Measurements from ENCODE around the gene IYD.

IYD gene

DNA sequence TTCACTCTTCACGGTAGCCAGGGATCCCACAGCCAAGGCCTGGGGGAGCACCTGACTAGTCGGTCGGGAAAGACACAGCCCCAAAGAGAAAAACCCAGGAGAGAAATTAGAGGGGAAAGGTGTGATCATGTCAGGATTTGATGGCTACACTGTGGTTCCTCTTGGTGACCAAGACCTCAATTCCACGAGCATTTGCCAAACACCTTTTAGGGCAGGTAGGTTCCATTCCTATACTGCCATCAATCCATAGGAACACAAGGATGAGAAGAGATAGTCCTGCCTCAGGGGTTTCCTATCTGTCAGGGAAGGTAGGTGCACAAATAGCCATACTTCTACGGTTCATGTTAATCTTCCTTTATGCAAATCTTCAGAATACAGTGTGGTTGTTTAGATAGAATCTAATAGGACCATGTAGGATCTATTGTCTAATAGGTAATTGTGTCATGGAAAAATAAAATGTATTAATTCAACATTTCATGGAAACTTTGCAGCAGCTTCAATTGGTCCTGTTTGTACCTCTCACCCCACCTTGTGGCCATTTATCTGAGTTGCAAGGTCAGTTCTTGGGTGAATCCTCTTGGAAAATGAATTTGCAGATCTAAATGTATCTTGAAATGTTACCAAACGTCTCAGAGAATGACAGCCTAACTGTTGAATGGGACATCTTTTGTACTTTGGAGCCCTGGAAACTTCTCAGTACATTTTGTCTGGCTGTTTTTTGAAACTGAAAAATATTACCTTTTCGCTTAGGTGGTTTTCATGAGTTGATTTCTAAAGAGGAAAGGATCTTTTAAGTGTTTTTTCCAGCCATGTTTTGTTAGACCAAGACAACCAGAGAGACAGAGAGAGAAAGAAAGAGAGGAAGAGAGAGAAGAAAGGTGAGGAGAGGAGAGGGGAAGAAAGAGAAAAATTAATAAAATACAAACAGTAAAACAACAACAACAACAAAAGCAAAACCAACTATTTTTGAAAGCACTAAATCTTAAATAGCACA is 33.7 kb upstream of the IYD start:
- Mint-ChIP-seq H3K4me1 (peaks cover 5% of the 10 kb centered on the region), H3K27me3 (no peaks in the 10 kb centered on the region), H3K4me3 (no peak overlapping the region), H3K36me3 (ENCODE audit: insufficient read depth) (no peaks in the 10 kb centered on the region), H3K9me3 (no peaks in the 10 kb centered on the region), H3K27ac (ENCODE audit: low read depth) (no peak overlapping the region)
- no peak for ATAC-seq (replicated peaks; ENCODE audit: extremely low read depth, poor library complexity, severe bottlenecking)
- peak in 1 of 2 donors; percentile 22 for DNase-seq (ENCODE audit: low spot score in 2 of 2)

DNA sequence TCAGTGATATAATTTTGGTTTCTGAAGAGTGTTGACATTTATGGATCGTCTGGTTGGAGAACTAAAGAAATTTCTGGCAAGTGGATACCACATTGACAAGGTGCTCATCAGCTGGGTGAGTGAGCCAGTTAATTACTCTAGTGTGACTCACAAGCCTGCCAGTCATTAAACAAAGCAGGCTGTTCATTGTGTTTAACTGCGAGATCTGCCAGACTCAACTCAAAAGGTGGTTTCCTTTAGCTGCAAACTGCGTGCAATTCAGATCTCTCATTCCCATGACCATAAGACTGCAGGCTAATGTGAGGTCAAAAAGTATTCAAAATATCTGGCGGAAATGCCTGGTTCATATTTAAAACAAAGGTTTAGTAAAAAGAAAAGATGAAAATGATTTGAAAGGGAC is 32.5 kb upstream of the IYD start:
- H3K36me3 Mint-ChIP-seq (ENCODE audit: insufficient read depth), result no peaks in the 10 kb centered on the region
- no peak overlapping the region for H3K27ac Mint-ChIP-seq (ENCODE audit: low read depth)
- no peak for ATAC-seq (replicated peaks; ENCODE audit: extremely low read depth, poor library complexity, severe bottlenecking)
- H3K4me3 Mint-ChIP-seq, result no peak overlapping the region
- H3K4me1 Mint-ChIP-seq, result peaks cover 5% of the 10 kb centered on the region
- no peak for DNase-seq (ENCODE audit: low spot score in 2 of 2)
- H3K27me3 Mint-ChIP-seq, result peaks cover 11% of the 10 kb centered on the region
- no peaks in the 10 kb centered on the region for H3K9me3 Mint-ChIP-seq

DNA sequence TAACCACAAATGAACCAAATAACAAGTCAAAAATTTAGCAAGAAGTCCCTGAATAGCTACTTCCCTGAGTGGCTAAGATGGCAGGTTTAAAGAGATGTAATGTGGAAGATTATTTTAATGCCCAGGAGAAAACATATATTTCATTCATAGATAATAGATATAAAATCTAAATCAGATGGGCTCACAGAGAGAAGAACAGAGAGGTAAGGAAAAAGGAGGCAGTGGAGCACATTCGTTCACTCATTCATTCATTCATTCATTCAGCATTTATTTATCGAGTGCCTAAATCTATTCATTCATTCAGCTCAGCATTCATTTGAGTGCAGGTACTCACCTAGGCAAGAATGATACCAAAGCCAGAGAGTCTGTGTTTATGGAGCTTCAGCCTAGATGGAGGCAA is 32.1 kb upstream of the IYD start:
- DNase-seq (ENCODE audit: low spot score in 2 of 2) (no peak), ATAC-seq (replicated peaks; ENCODE audit: extremely low read depth, poor library complexity, severe bottlenecking) (no peak)
- H3K9me3 Mint-ChIP-seq, result no peaks in the 10 kb centered on the region

DNA sequence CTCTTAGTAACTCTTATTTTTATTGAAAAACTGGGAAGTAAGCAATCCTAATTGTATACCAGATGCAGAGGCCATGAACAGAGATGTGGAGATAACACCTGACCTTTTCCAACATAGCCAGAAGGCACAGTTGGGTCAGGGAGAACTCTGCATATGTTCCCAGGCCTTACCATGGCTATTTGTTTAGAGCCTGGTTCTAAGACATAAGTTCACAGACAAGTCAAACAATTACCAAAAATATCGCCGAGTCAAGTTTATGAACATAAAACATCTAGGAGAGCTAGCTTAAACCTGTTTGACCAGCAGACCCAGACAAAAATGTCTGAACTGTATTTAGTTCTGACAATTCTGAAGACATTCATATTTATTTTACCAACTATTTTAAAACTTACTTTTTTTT is 26.7 kb upstream of the IYD start:
- H3K4me3 Mint-ChIP-seq, result no peak overlapping the region
- H3K36me3 Mint-ChIP-seq (ENCODE audit: insufficient read depth), result no peaks in the 10 kb centered on the region
- no peaks in the 10 kb centered on the region for H3K4me1 Mint-ChIP-seq
- H3K27me3 Mint-ChIP-seq, result peaks cover 16% of the 10 kb centered on the region
- ATAC-seq (replicated peaks; ENCODE audit: extremely low read depth, poor library complexity, severe bottlenecking) (no peak), DNase-seq (ENCODE audit: low spot score in 2 of 2) (no peak)
- no peaks in the 10 kb centered on the region for H3K9me3 Mint-ChIP-seq
- H3K27ac Mint-ChIP-seq (ENCODE audit: low read depth), result no peak overlapping the region

More for the DNA sequence above, 32.1 kb upstream of the IYD start:
- Mint-ChIP-seq H3K27ac (ENCODE audit: low read depth) (no peak overlapping the region), H3K4me1 (peaks cover 5% of the 10 kb centered on the region), H3K4me3 (no peak overlapping the region), H3K36me3 (ENCODE audit: insufficient read depth) (no peaks in the 10 kb centered on the region), H3K27me3 (peaks cover 15% of the 10 kb centered on the region)

DNA sequence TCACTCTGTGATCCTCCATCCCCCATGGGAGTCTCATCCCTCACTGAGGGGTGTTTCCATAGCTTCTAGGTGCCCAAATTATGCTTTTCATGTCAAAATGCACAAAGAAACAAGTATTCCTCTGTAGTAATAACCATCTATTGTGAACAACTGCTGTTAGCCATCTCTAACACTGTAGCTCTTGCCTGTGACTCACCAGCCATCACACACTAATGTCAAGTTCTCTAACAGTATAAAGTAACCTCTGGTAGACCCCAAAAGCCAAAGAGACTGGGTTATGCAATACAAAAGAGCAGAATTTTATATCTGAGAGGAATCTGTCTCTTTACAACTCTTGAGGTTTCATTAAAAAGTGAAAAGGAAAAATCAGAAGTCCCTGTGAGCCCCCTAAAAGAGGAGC is 25.4 kb upstream of the IYD start:
- no peaks in the 10 kb centered on the region for H3K4me1 Mint-ChIP-seq
- no peak overlapping the region for H3K27ac Mint-ChIP-seq (ENCODE audit: low read depth)
- H3K36me3 Mint-ChIP-seq (ENCODE audit: insufficient read depth), result no peaks in the 10 kb centered on the region
- no peaks in the 10 kb centered on the region for H3K9me3 Mint-ChIP-seq
- ATAC-seq (replicated peaks; ENCODE audit: extremely low read depth, poor library complexity, severe bottlenecking) (no peak), DNase-seq (ENCODE audit: low spot score in 2 of 2) (no peak)
- peaks cover 16% of the 10 kb centered on the region for H3K27me3 Mint-ChIP-seq
- H3K4me3 Mint-ChIP-seq, result no peak overlapping the region

DNA sequence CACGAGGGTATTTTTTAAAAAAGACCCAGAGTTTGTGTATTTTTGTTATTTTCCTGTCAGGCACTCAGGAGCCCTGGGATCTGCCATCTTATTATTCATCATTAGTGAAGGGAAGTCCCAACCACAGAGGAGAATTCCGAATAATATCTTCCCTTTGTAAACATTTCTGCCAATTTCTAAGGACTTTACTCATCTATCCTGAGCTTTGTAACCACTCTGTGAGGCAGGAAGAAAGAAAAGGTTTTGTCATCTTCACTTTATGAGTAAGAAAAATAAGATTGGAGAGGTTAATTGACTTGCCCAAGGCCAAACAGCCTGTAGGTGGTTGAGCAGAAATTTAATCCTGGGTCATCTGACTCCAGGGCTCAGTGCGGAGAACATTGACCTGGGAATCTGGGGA is 23.0 kb upstream of the IYD start:
- Mint-ChIP-seq H3K9me3 (no peaks in the 10 kb centered on the region), H3K4me3 (no peak overlapping the region), H3K27ac (ENCODE audit: low read depth) (no peak overlapping the region), H3K27me3 (peaks cover 10% of the 10 kb centered on the region), H3K36me3 (ENCODE audit: insufficient read depth) (no peaks in the 10 kb centered on the region), H3K4me1 (no peaks in the 10 kb centered on the region)
- DNase-seq (ENCODE audit: low spot score in 2 of 2) (no peak), ATAC-seq (replicated peaks; ENCODE audit: extremely low read depth, poor library complexity, severe bottlenecking) (no peak)

DNA sequence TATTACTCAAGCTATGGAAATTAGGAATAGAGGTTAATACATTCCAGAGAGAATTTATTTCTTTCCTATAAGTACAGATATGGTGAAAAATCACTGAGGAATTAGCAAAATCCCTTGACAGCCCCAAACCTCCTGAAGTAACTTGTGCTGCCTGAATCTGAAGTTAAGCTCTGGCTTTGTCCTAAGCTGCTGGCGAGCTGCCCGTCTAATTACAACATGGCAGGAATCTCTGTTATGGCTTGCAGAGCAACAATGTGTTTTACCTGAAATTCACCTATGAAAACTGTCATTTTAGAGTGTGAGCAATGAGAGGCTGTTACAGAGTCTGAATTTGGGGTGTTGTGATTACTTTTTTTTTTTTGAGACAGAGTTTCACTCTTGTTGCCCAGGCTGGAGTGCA is 22.5 kb upstream of the IYD start:
- no peak for ATAC-seq (replicated peaks; ENCODE audit: extremely low read depth, poor library complexity, severe bottlenecking)
- H3K4me3 Mint-ChIP-seq, result no peak overlapping the region

DNA sequence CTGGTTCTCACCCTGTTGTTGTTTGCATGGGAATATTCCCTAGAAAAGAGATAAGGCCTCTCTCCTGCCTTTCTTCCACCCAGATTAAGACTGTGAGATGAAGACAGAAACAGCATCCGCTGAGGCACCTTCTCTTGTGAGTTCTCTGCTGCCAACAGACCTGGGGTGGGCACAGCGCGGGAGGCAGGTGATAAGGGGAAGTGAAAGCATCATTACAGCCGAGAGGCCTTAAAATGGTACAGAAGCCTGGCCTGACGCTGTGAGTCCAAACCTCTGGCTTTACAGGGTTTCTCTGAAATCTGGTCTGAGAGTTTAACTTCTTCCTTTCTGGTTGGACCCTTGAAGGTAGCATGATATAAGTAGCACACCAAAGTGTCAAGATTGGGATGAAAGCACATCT is 21.0 kb upstream of the IYD start:
- H3K27me3 Mint-ChIP-seq, result no peaks in the 10 kb centered on the region
- no peaks in the 10 kb centered on the region for H3K9me3 Mint-ChIP-seq
- ATAC-seq (replicated peaks; ENCODE audit: extremely low read depth, poor library complexity, severe bottlenecking), result no peak
- no peak overlapping the region for H3K4me3 Mint-ChIP-seq
- DNase-seq (ENCODE audit: low spot score in 2 of 2), result no peak
- H3K27ac Mint-ChIP-seq (ENCODE audit: low read depth), result no peak overlapping the region
- H3K4me1 Mint-ChIP-seq, result no peaks in the 10 kb centered on the region
- H3K36me3 Mint-ChIP-seq (ENCODE audit: insufficient read depth), result no peaks in the 10 kb centered on the region

More for the DNA sequence above, 22.5 kb upstream of the IYD start:
- H3K9me3 Mint-ChIP-seq, result no peaks in the 10 kb centered on the region
- peaks cover 5% of the 10 kb centered on the region for H3K27me3 Mint-ChIP-seq
- DNase-seq (ENCODE audit: low spot score in 2 of 2), result no peak
- no peak overlapping the region for H3K27ac Mint-ChIP-seq (ENCODE audit: low read depth)
- H3K36me3 Mint-ChIP-seq (ENCODE audit: insufficient read depth), result no peaks in the 10 kb centered on the region
- no peaks in the 10 kb centered on the region for H3K4me1 Mint-ChIP-seq

DNA sequence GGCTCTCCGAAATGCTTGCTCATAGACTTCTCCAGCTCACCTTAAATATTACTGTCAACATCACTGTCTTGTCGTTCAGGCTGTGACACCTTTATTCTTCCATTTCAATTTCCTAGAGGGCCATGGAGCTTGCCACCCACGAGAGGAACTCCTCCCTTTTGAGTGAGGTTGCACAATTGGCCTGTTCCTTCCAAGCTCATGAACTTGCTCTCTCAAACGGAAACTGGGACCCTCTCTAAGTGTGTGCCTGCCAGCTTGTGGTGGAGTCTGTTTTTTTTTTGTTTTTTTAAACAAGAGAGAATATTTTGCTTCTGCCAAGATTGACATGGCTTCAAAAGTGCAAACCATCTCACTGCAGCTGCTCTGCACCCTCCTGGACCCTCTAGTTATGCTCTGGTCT is 19.3 kb upstream of the IYD start:
- Mint-ChIP-seq H3K36me3 (ENCODE audit: insufficient read depth) (no peaks in the 10 kb centered on the region), H3K27ac (ENCODE audit: low read depth) (no peak overlapping the region), H3K4me1 (no peaks in the 10 kb centered on the region), H3K9me3 (no peaks in the 10 kb centered on the region), H3K27me3 (no peaks in the 10 kb centered on the region), H3K4me3 (no peak overlapping the region)
- no peak for ATAC-seq (replicated peaks; ENCODE audit: extremely low read depth, poor library complexity, severe bottlenecking)
- no peak for DNase-seq (ENCODE audit: low spot score in 2 of 2)

DNA sequence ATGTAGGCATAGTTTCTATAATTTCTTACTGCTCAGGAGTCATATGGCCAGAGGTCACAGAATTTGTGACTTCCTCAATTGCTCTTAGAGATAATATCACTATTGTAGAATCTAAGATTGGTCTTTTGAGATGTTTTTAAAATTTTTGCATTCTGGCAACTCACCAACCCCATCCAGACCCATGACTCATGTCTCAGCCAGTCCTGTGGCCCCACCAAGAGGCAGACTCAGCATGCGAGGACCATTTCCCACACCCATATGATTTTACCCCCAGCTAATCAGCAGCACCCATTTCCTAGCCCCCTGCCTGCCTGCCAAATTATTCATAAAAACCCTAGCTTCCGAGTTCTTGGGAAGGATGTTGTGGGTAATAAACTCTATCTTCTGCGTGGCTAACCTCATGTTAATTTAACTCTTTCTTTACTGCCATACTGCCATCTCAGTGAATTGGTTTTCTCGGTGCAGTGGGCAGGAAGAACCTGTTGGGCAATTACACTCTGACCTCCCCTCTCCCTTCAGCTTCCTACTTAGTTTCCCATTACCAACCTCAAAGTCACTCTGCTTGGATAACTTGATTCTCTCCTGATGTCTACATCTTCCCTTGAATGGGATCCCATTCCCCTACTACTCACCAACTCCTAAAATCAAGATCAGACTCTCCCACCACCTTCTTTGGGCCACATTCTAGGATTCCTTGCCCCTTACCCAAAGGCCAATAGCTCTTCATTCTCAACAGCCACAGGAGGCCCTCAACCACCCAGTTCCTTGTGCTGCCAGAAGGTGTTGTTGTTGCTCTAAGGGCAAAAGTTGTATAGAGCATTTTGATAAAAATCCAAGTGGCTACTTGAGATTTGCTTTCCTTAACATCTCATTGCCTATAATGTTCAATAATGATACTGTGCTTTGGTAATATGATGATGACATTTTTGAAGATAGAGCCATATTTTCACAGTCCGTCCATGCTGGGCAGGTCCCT is 16.2 kb upstream of the IYD start:
- Mint-ChIP-seq H3K27ac (ENCODE audit: low read depth) (no peak overlapping the region), H3K9me3 (no peaks in the 10 kb centered on the region), H3K4me3 (no peak overlapping the region), H3K36me3 (ENCODE audit: insufficient read depth) (no peaks in the 10 kb centered on the region), H3K4me1 (no peaks in the 10 kb centered on the region), H3K27me3 (peaks cover 18% of the 10 kb centered on the region)
- DNase-seq (ENCODE audit: low spot score in 2 of 2) (no peak), ATAC-seq (replicated peaks; ENCODE audit: extremely low read depth, poor library complexity, severe bottlenecking) (no peak)

DNA sequence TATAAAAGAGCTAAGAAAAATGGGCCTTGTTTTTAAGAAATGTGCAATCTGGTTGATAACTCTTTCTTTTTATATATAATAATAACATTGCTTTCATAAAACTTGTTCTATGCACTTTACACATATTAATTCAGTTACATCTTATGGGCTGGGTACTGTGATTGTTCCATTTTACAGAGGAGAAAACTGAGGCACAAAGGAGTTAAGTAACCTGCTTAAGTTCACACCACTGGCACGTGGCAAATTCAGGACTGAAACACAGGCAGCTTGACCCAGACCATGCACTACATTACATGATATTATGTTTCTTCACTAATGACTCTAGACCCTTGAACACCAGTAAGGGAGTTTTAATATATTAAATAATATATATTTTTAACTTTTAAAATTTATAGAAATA is 15.4 kb upstream of the IYD start:
- Mint-ChIP-seq H3K9me3 (no peaks in the 10 kb centered on the region), H3K27ac (ENCODE audit: low read depth) (no peak overlapping the region)

DNA sequence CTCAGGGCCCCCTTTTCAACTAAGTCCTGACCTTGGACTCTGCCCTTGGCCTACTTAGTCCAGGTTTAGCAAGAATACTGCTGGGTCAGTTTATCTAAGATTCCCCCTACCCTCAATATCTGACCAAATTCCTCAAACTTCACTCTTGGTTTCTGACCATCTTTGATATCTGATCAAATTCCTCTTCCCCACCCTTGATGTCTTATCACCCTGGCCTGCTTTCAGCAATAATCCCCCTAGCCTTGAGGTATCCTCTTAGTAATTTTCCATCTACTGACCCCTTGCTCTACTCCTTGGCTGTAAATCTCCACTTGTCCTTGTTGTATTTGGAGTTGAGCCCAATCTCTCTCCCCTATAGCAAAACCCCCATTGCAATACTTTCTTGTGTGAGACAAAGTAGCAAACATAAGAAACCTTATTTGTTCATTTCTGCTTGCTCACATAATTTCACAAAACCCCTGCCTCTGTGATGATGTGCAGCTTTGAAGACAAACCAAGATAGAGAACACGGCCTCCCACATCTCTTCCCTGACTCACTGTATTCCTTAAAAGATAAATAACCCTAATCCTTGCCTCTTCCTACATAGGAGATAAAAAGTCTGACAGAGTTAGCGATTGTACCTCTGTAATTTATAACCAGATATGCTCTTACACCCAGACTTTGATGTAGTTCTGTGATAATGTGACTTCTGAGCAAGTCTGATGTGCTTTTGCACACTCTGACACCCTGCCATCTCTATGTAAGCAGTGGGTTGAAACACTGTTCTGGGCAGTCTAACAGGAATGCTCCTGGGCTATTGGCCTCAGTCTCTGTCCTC is 13.8 kb upstream of the IYD start:
- no peaks in the 10 kb centered on the region for H3K9me3 Mint-ChIP-seq
- H3K4me3 Mint-ChIP-seq, result no peak overlapping the region
- peaks cover 18% of the 10 kb centered on the region for H3K27me3 Mint-ChIP-seq
- H3K4me1 Mint-ChIP-seq, result no peaks in the 10 kb centered on the region
- no peaks in the 10 kb centered on the region for H3K36me3 Mint-ChIP-seq (ENCODE audit: insufficient read depth)
- no peak for DNase-seq (ENCODE audit: low spot score in 2 of 2)
- no peak for ATAC-seq (replicated peaks; ENCODE audit: extremely low read depth, poor library complexity, severe bottlenecking)
- no peak overlapping the region for H3K27ac Mint-ChIP-seq (ENCODE audit: low read depth)

More for the DNA sequence above, 15.4 kb upstream of the IYD start:
- Mint-ChIP-seq H3K4me1 (no peaks in the 10 kb centered on the region), H3K4me3 (no peak overlapping the region), H3K27me3 (peaks cover 18% of the 10 kb centered on the region), H3K36me3 (ENCODE audit: insufficient read depth) (no peaks in the 10 kb centered on the region)
- no peak for ATAC-seq (replicated peaks; ENCODE audit: extremely low read depth, poor library complexity, severe bottlenecking)
- no peak for DNase-seq (ENCODE audit: low spot score in 2 of 2)

Measured in central memory CD8-positive, alpha-beta T cell (primary cell).